Stomach (tissue), 9 donors: ENCODE data around the gene KMT5C. TPM values are rescaled to one million over a fixed set of nuclear protein-coding genes. Genes with fewer than 3 reads are reported as not detected.

ENCODE experiments used
- DNase-seq, 2 donors: peaks; one replicate each; pipeline versions ENCODE4 v3.0.0 to v3.0.0-alpha.2; 2013 to 2019
- H3K27ac ChIP-seq, 5 donors: fragments of 200-600 bp in 4 of 5; sonication (generic) in 4 of 5; one replicate each; pipeline ENCODE4 v1.5.1; 2013 to 2019; ENCODE audit warnings: mild to moderate bottlenecking in 1 of 5, moderate library complexity in 1 of 5
- H3K27me3 ChIP-seq, 3 donors: fragments of 200-600 bp; sonication (generic); one replicate each; pipeline ENCODE4 v1.5.1; 2017 to 2019; ENCODE audit warnings: mixed run types in 1 of 3
- H3K36me3 ChIP-seq, 4 donors: fragments of 200-600 bp; sonication (generic); 1 replicate in 3 of 4; 2 replicates in 1 of 4; pipeline ENCODE4 v1.5.1; 2016 to 2019
- H3K4me1 ChIP-seq, 4 donors: fragments of 200-600 bp; sonication (generic); one replicate each; pipeline ENCODE4 v1.5.1; 2016 to 2019
- H3K4me3 ChIP-seq, 4 donors: fragments of 200-600 bp; sonication (generic) in 3 of 4; one replicate each; pipeline ENCODE4 v1.5.1; 2016 to 2019; ENCODE audit warnings: mild to moderate bottlenecking in 1 of 4
- H3K9me3 ChIP-seq, 4 donors: fragments of 200-600 bp; sonication (generic); one replicate each; pipeline ENCODE4 v1.5.1; 2016 to 2019
- POLR2A ChIP-seq, 4 donors: fragments of 450-650 bp; IDR thresholded peaks; one replicate each; pipeline ENCODE4 v1.6.1; 2016; ENCODE audit warnings: antibody characterized with exemption in 4 of 4, control low read depth in 2 of 4, mild to moderate bottlenecking in 1 of 4, moderate library complexity in 1 of 4
- POLR2AphosphoS5 ChIP-seq, 3 donors: sonication (generic); formaldehyde crosslinking; IDR thresholded peaks; one replicate each; pipeline ENCODE4 v1.6.1; 2016; ENCODE audit warnings: antibody characterized with exemption in 3 of 3
- WGBS, 5 donors: extraction: QIAGEN DNeasy Blood & Tissue Kit in 3 of 5; methylation state at CpG; one replicate each; pipeline versions ENCODE4 v1.1.5 to v1.1.7; 2013 to 2018; 5-methylcytosine and 5-hydroxymethylcytosine counted together
- intact Hi-C: fragments of 100-400 bp; cut with DNase I; formaldehyde crosslinking; loops from one replicate; pipeline ENCODE4 v1.15.1; 2023; ENCODE audit warnings: low total_unique reads
- polyA plus RNA-seq, 3 donors: library from polyadenylated mRNA; stranded (reverse); fragments of 200-250 nt; gene quantifications; one replicate each; pipeline ENCODE4 v1.2.3, GENCODE V29; 2013
- total RNA-seq, 5 donors: library from RNA; depleted of rRNA; stranded (reverse); fragments of >200 nt; gene quantifications; one replicate each; pipeline versions ENCODE4 v1.1.0 to v1.2.3, GENCODE V29; 2014 to 2016
- TF ChIP-seq, protein P1 (sequence below), 7 experiments: fragments of 450-650 bp in 4 of 7; fragments of 200-600 bp in 3 of 7; sonication (generic) in 3 of 7; IDR thresholded peaks; one replicate each; pipeline ENCODE4 v1.5.1; 2016 to 2019; ENCODE audit warnings: antibody characterized with exemption in 7 of 7, control low read depth in 2 of 7, mild to moderate bottlenecking in 1 of 7
- donor health status: healthy with polysubstance abuse.
- donor health status: Bipolar disorder and iron deficiency.
- donor health status: healthy.

The KMT5C gene
- total and polyA plus RNA-seq, 8 donors = 2.7 to 122 (median 12.2) TPM

DNA sequence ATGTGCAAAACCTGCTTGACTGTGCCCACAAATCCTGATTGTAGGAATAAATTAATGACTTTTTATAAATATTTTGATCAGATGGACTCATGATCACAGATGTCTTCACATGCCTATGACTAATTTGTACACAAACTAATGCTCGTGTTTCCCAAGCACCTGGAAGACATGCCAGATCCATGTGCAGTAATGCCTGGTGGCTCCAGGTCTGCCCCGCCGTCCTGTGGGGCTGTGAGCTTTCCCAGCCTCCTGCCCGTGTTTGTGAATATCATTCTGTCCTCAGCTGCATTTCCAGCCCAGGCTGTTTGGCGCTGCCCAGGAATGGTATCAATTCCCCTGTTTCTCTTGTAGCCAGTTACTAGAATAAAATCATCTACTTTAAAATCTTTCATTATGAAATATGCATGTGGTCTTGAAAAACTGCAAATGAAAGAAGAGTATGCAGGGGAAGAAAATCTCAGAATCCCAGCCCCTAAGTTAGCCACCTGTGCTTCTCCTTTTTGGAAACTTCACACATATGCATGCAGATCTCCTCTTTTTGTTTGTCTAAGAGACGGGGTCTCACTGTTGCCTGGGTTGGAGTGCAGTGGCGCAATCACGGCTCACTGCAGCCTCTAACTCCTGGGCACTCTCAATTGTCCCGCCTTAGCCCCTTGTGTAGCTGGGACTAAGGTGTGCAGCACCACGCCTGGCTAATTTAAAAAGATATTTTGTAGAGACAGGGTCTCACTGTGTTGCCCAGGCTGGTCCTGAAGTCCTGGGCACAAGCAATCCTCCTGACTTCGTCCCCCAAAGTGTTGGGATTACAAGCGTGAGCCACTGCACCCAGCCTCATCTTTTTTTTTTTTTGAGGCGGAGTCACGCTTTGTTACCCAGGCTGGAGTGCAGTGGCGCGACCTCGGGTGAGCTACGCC, 52.3 kb downstream of the KMT5C start:
- intact Hi-C loops = no loop called here
- peak overlapping the region in 1 of 5 donors; percentile 31 for H3K27ac ChIP-seq
- H3K4me3 ChIP-seq = no peak overlapping the region
- peaks cover 24 to 53% (median 47%) of the 10 kb centered on the region in 4 donors for H3K36me3 ChIP-seq
- WGBS, 5 donors = 67 to 78% (median 70%) methylated on average over 17 to 18 of the region's 18 CpGs
- H3K4me1 ChIP-seq = peaks cover 20 to 56% (median 41%) of the 10 kb centered on the region in 4 donors
- no peak for DNase-seq
- TF ChIP-seq POLR2AphosphoS5 (IDR thresholded peaks at IDR 0.05) = no peak
- H3K27me3 ChIP-seq = no peaks in the 10 kb centered on the region
- H3K9me3 ChIP-seq = no peaks in the 10 kb centered on the region

DNA sequence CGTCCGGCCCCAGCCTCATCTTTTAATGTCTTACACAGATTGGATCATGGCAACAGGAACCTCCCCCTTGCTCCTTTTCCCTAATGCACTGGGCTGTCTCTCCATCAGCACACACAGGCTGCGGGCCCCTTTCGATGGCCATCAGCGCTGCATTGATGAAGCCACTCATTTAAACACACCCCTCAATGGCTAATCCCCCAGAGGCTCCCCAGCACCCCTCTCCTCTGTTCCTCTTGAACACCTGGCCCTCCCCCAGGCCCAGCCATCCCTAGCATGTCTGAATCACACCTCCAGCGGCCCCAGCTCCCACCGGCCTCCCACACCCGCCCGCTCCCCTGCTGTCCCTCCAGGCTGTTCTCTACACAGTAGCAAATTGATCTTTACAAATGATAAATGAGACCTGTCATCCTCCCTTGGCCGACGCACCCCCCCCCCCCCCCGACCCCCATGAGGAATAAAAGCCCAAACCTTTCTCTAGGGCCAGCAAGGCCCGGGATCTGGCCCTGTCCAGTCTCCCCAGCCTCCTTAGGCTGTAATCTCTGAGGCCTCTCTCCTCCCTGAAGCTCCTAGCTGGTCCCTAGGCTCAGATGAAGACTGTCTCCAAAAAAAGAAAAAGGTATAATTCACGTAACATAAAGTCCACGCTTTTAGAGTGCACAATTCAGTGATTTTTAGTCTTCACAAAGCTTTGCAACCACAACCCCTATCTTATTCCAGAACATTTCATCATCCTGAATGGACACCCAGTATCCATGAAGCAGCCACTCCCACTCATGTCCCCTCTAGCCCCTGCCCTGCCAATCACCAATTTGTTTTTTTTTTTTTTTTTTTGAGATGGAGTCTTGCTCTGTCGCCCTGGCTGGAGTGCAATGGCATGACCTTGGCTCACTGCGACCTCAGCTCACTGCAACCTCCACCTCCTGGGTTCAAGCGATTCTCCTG, 53.4 kb downstream of the KMT5C start:
- Histone ChIP-seq H3K27me3 (no peaks in the 10 kb centered on the region), H3K9me3 (no peaks in the 10 kb centered on the region), H3K4me1 (peaks cover 9 to 45% (median 30%) of the 10 kb centered on the region in 4 donors), H3K4me3 (no peak overlapping the region), H3K27ac (no peak overlapping the region), H3K36me3 (peaks cover 12 to 42% (median 37%) of the 10 kb centered on the region in 4 donors)
- TF ChIP-seq POLR2AphosphoS5 (IDR thresholded peaks at IDR 0.05) = no peak
- TF ChIP-seq POLR2A (IDR thresholded peaks at IDR 0.05) = no peak
- TF ChIP-seq, protein P1, sequence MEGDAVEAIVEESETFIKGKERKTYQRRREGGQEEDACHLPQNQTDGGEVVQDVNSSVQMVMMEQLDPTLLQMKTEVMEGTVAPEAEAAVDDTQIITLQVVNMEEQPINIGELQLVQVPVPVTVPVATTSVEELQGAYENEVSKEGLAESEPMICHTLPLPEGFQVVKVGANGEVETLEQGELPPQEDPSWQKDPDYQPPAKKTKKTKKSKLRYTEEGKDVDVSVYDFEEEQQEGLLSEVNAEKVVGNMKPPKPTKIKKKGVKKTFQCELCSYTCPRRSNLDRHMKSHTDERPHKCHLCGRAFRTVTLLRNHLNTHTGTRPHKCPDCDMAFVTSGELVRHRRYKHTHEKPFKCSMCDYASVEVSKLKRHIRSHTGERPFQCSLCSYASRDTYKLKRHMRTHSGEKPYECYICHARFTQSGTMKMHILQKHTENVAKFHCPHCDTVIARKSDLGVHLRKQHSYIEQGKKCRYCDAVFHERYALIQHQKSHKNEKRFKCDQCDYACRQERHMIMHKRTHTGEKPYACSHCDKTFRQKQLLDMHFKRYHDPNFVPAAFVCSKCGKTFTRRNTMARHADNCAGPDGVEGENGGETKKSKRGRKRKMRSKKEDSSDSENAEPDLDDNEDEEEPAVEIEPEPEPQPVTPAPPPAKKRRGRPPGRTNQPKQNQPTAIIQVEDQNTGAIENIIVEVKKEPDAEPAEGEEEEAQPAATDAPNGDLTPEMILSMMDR (IDR thresholded peaks at IDR 0.05) = no peak
- DNase-seq = no peak
- intact Hi-C loops = no loop called here
- 67 to 79% (median 72%) methylated on average over 17 to 18 of the region's 18 CpGs for WGBS, 5 donors

Other genes starting within 250 kb of the KMT5C start
- 100 to 1,000 TPM in 4 of 5 donors, 10 to 100 TPM in 1; 52.7 to 261 (median 167) TPM for gene PPP1R12C, start 222.2 kb upstream of the KMT5C start, total RNA-seq
- 100 to 1,000 TPM in 1 of 3 donors, 10 to 100 TPM in 2; 77.0 to 136 (median 82.6) TPM for gene PPP1R12C, start 222.2 kb upstream of the KMT5C start, polyA plus RNA-seq
- gene TNNT1, start 190.7 kb upstream of the KMT5C start, total RNA-seq = 1 to 10 TPM in 1 of 5 donors, not detected in 4; 1.1 TPM
- 10 to 100 TPM in 1 of 3 donors, 1 to 10 TPM in 1, under 1 TPM in 1; 0.87 to 19.6 (median 6.7) TPM for gene TNNT1, start 190.7 kb upstream of the KMT5C start, polyA plus RNA-seq
- gene TNNI3, start 182.1 kb upstream of the KMT5C start, total RNA-seq = not detected
- 10 to 100 TPM in 1 of 3 donors, 1 to 10 TPM in 2; 4.2 to 14.1 (median 7.8) TPM for gene TNNI3, start 182.1 kb upstream of the KMT5C start, polyA plus RNA-seq
- gene DNAAF3, start 173.3 kb upstream of the KMT5C start, total RNA-seq = 1 to 10 TPM in 1 of 5 donors, not detected in 4; 1.9 TPM
- under 1 TPM in 2 of 3 donors, not detected in 1; 0.68 to 0.75 TPM for gene DNAAF3, start 173.3 kb upstream of the KMT5C start, polyA plus RNA-seq
- gene SYT5, start 159.6 kb upstream of the KMT5C start, total RNA-seq = 1 to 10 TPM in 1 of 5 donors, not detected in 4; 1.8 TPM
- 1 to 10 TPM in 2 of 3 donors, under 1 TPM in 1; 0.20 to 2.8 (median 1.7) TPM for gene SYT5, start 159.6 kb upstream of the KMT5C start, polyA plus RNA-seq
- 10 to 100 TPM; 34.9 to 83.9 (median 52.5) TPM for gene PTPRH, start 130.4 kb upstream of the KMT5C start, total RNA-seq
- gene PTPRH, start 130.4 kb upstream of the KMT5C start, polyA plus RNA-seq = 10 to 100 TPM in 2 of 3 donors, 1 to 10 TPM in 1; 5.3 to 22.5 (median 17.3) TPM
- gene TMEM86B, start 111.1 kb upstream of the KMT5C start, total RNA-seq = 10 to 100 TPM in 2 of 5 donors, 1 to 10 TPM in 2, under 1 TPM in 1; 0.29 to 47.8 (median 4.9) TPM
- 10 to 100 TPM in 2 of 3 donors, 1 to 10 TPM in 1; 9.1 to 12.4 (median 10.4) TPM for gene TMEM86B, start 111.1 kb upstream of the KMT5C start, polyA plus RNA-seq
- gene PPP6R1, start 80.9 kb upstream of the KMT5C start, total RNA-seq = 100 to 1,000 TPM in 1 of 5 donors, 10 to 100 TPM in 4; 36.9 to 112 (median 79.9) TPM
- 10 to 100 TPM; 19.5 to 33.6 (median 24.4) TPM for gene PPP6R1, start 80.9 kb upstream of the KMT5C start, polyA plus RNA-seq
- 10 to 100 TPM in 3 of 5 donors, 1 to 10 TPM in 2; 5.3 to 69.2 (median 14.9) TPM for gene HSPBP1, start 59.8 kb upstream of the KMT5C start, total RNA-seq
- gene HSPBP1, start 59.8 kb upstream of the KMT5C start, polyA plus RNA-seq = 10 to 100 TPM; 27.5 to 40.2 (median 32.6) TPM
- gene BRSK1, start 55.9 kb upstream of the KMT5C start, total RNA-seq = 10 to 100 TPM in 2 of 5 donors, 1 to 10 TPM in 1, not detected in 2; 5.7 to 67.7 (median 45.1) TPM
- 1 to 10 TPM; 1.5 to 5.0 (median 2.4) TPM for gene BRSK1, start 55.9 kb upstream of the KMT5C start, polyA plus RNA-seq
- 10 to 100 TPM in 1 of 5 donors, 1 to 10 TPM in 2, not detected in 2; 1.3 to 15.8 (median 3.3) TPM for gene TMEM150B, start 14.5 kb upstream of the KMT5C start, total RNA-seq
- gene TMEM150B, start 14.5 kb upstream of the KMT5C start, polyA plus RNA-seq = under 1 TPM; 0.18 to 0.92 (median 0.87) TPM
- 10 to 100 TPM in 1 of 5 donors, not detected in 4; 18.2 TPM for gene COX6B2, start 14.8 kb downstream of the KMT5C start, total RNA-seq
- gene COX6B2, start 14.8 kb downstream of the KMT5C start, polyA plus RNA-seq = under 1 TPM in 2 of 3 donors, not detected in 1; 0.19 to 0.93 TPM
- gene GARIN5B, start 23.4 kb downstream of the KMT5C start, total RNA-seq = not detected
- not detected for gene GARIN5B, start 23.4 kb downstream of the KMT5C start, polyA plus RNA-seq
- 1 to 10 TPM in 2 of 5 donors, not detected in 3; 1.3 TPM for gene IL11, start 30.6 kb downstream of the KMT5C start, total RNA-seq
- 10 to 100 TPM in 1 of 3 donors, 1 to 10 TPM in 2; 1.0 to 17.4 (median 1.4) TPM for gene IL11, start 30.6 kb downstream of the KMT5C start, polyA plus RNA-seq
- not detected for gene TMEM190, start 37.0 kb downstream of the KMT5C start, total RNA-seq
- 1 to 10 TPM in 1 of 3 donors, under 1 TPM in 1, not detected in 1; 0.68 to 1.3 TPM for gene TMEM190, start 37.0 kb downstream of the KMT5C start, polyA plus RNA-seq
- 100 to 1,000 TPM in 1 of 5 donors, 10 to 100 TPM in 1, 1 to 10 TPM in 1, not detected in 2; 5.4 to 504 (median 36.1) TPM for gene TMEM238, start 44.4 kb downstream of the KMT5C start, total RNA-seq
- under 1 TPM in 2 of 3 donors, not detected in 1; 0.75 to 0.83 TPM for gene TMEM238, start 44.4 kb downstream of the KMT5C start, polyA plus RNA-seq
- 100 to 1,000 TPM in 4 of 5 donors, 10 to 100 TPM in 1; 47.5 to 854 (median 193) TPM for gene RPL28, start 46.1 kb downstream of the KMT5C start, total RNA-seq
- gene RPL28, start 46.1 kb downstream of the KMT5C start, polyA plus RNA-seq = 1,000 to 10,000 TPM; 2,029 to 2,388 (median 2,037) TPM
- gene UBE2S, start 67.9 kb downstream of the KMT5C start, total RNA-seq = 10 to 100 TPM in 3 of 5 donors, 1 to 10 TPM in 2; 8.0 to 43.3 (median 20.2) TPM
- gene UBE2S, start 67.9 kb downstream of the KMT5C start, polyA plus RNA-seq = 10 to 100 TPM; 11.6 to 13.1 (median 13.1) TPM
- gene SHISA7, start 103.4 kb downstream of the KMT5C start, total RNA-seq = not detected
- gene SHISA7, start 103.4 kb downstream of the KMT5C start, polyA plus RNA-seq = not detected
- 100 to 1,000 TPM in 1 of 5 donors, 10 to 100 TPM in 4; 19.8 to 348 (median 63.6) TPM for gene ISOC2, start 121.8 kb downstream of the KMT5C start, total RNA-seq
- gene ISOC2, start 121.8 kb downstream of the KMT5C start, polyA plus RNA-seq = 10 to 100 TPM; 76.7 to 80.5 (median 79.6) TPM
- not detected for gene C19orf85, start 124.9 kb downstream of the KMT5C start, total RNA-seq
- under 1 TPM in 1 of 3 donors, not detected in 2; 0.23 TPM for gene C19orf85, start 124.9 kb downstream of the KMT5C start, polyA plus RNA-seq
- 10 to 100 TPM in 1 of 5 donors, 1 to 10 TPM in 3, under 1 TPM in 1; 0.58 to 16.1 (median 5.7) TPM for gene ZNF628, start 136.7 kb downstream of the KMT5C start, total RNA-seq
- gene ZNF628, start 136.7 kb downstream of the KMT5C start, polyA plus RNA-seq = 1 to 10 TPM; 2.0 to 7.2 (median 4.3) TPM
- gene NAT14, start 145.3 kb downstream of the KMT5C start, total RNA-seq = 1 to 10 TPM in 2 of 5 donors, not detected in 3; 4.3 to 6.4 TPM
- 10 to 100 TPM in 2 of 3 donors, 1 to 10 TPM in 1; 8.7 to 22.1 (median 14.4) TPM for gene NAT14, start 145.3 kb downstream of the KMT5C start, polyA plus RNA-seq
- gene SSC5D, start 148.6 kb downstream of the KMT5C start, total RNA-seq = 10 to 100 TPM in 2 of 5 donors, 1 to 10 TPM in 2, not detected in 1; 2.2 to 15.1 (median 9.8) TPM
- gene SSC5D, start 148.6 kb downstream of the KMT5C start, polyA plus RNA-seq = under 1 TPM; 0.46 to 0.87 (median 0.80) TPM
- not detected for gene SBK2, start 197.3 kb downstream of the KMT5C start, total RNA-seq
- not detected for gene SBK2, start 197.3 kb downstream of the KMT5C start, polyA plus RNA-seq
- gene SBK3, start 205.7 kb downstream of the KMT5C start, total RNA-seq = 1 to 10 TPM in 2 of 5 donors, under 1 TPM in 1, not detected in 2; 0.37 to 6.2 (median 2.0) TPM
- under 1 TPM in 2 of 3 donors, not detected in 1; 0.20 to 0.56 TPM for gene SBK3, start 205.7 kb downstream of the KMT5C start, polyA plus RNA-seq
- gene ZNF579, start 241.0 kb downstream of the KMT5C start, total RNA-seq = 10 to 100 TPM in 1 of 5 donors, 1 to 10 TPM in 4; 3.1 to 12.1 (median 5.1) TPM
- 10 to 100 TPM; 10.8 to 13.0 (median 11.0) TPM for gene ZNF579, start 241.0 kb downstream of the KMT5C start, polyA plus RNA-seq